Activated T-cell treated with anti-CD3 and anti-CD28 coated beads, Interleukin-2, amount 50 U/mL, for 48 hours (primary cell): ENCODE results near the gene ATAT1.
"Not testable (repeated sequence)": the region's sequence is repeated elsewhere in the genome, so short reads cannot be mapped to it uniquely, and the experiment has no call there.

Source experiments
- DNase-seq, 2 experiments: peaks; one replicate each; pipeline ENCODE4 v3.0.0-alpha.2; 2020

The ATAT1 gene

DNA sequence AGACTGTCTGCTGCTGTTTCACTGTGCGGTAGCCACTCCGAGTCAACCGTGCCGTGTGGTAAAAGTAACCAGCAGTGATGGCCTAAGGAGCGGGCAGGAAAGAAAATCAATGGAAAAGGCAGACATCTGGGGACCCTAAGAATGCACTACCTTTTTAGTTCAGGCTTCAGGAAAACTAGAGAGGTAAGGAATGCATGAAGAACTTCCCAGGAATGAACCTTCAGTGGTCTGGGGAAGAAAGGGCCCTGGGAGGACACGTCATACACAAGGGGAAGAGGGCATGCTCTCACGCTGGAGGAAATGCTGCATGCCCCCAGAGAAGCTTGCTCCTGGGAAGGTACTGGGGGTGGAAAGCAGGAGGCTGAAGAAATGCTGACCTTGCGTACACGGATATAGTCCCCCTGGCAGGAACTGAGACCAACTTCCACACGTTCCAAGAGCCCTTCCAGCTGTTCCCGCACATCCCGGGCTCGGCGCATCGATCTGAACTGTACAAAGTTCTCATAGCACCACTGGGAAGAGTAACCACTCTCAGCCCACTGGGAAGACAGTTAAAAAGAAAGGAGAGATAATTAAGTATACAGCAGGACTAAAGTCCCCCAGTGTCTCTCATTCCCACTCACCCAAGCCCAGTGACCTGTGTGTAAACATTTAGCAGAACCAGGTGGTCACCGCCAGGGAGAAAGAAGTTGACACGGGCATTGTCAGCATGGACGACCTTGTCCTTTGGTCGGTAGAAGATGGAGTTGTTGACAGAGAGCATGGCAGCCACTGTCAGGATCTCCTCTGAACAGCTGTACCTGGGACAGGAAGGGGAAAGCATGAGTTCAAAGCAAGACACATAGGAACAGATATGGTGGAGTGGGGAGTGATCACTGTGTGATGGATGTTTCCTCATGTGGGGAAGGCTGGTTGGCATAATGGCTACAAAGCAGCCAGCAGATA lies 28.4 kb downstream of the ATAT1 start:
- DNase-seq = no peak

DNA sequence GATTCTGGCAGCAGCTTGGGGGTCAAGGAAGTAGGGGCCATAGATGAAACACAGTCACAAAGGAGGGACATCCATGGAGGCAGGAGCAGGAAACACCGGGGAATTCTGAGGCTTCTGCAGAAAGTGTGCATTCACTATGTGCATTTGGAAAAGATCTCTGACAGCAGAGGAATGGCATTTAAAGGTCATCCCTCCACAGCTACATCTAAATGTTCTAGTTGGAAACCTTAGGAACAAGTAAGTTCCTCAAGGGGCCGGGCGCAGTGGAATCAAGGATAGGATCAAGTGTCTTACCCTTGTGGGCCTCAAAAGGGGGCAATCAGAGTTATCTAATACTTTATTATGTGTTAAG lies 29.0 kb downstream of the ATAT1 start:
- DNase-seq = no peak

DNA sequence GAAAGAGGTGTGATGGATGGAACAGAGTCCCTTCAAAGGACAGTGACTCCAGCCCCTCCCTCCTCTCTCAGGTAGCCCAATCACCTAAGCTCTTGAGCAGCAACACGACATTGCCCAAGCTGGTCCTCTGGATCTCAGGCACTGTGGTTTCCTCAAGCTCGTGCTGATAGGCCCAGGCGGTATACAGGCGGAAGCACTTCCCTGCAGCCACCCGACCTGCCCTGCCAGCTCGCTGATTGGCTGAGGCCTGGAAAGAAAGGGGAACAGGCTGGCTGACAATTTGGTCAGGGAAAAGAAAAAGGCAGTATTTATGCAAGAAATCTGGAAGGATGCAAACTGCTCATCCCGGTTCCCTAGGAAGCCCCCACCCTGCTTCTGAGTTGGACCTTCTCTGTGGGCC lies 29.8 kb downstream of the ATAT1 start:
- no peak for DNase-seq

DNA sequence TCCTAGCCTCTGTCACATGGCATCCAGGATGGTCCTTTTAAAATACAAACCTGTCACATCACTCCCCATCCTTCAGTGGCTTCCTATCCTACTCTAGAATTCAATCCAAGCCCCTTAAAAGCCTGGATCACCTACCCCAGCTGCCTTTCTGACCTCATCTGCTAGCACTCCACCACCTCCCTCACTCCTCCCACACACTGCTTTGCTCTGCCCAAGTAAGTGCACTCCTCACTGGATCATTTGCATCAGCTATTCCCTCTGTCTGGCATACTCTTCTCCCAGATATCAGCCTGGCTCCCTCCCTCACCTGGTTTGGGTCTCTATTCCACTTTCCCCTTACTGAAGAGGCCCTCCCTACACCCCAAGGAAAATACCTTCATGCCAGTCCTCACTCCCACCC lies 30.8 kb downstream of the ATAT1 start:
- DNase-seq = no peak

DNA sequence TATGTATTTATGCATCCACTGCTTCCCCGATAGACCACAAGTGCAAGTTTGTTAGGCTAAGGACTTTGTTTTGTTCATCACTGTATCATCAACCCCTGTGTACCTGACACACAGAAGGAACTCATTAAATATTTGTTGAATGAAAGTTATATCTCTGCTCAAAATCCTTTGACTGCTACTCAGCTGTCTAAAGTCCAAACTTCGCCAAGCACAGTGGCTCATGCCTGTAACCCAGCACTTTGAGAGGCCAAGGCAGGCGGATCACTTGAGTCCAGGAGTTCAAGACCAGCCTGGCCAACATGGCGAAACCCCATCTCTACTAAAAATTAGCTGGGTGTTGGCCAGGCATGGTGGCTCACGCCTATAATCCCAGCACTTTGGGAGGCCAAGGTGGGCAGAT lies 31.2 kb downstream of the ATAT1 start:
- DNase-seq = not testable (repeated sequence)

DNA sequence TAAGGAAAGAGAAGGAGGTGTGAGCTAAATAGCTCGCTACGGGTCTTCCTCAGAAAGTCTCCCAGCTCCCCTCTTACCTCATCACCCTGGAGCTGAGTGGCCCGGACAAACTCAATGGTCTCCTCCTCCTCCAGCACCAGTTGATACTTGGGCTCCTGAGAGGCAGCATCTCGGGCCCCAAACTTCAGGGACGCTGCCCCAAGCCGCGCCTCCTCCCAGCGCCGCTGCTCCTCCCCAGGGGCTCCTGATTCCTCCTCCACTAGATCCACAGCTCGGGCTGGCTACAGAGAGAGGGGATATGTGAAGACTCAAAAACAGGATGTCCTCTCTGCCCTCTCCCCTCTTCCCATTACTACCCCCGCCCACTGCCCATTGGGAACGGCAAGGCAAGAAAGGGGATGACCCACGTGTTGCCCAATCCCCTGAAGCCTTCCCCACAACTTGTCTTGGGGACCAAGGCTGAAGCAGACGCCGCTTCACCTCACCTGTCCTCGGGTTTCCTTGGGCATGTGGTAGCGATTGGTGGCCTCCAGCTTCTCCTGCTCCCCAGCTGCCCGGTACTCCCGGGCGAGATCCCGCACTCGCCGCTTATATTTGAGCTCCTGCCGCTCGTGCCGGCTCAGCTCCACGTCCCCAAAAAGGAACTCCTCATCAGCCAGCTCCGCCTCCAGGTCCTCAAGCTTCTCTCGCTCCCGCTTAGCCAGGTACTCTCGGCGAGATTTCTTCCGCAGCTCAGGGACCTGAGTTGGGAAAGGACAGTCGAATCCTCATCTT lies 38.5 kb downstream of the ATAT1 start:
- DNase-seq = no peak

DNA sequence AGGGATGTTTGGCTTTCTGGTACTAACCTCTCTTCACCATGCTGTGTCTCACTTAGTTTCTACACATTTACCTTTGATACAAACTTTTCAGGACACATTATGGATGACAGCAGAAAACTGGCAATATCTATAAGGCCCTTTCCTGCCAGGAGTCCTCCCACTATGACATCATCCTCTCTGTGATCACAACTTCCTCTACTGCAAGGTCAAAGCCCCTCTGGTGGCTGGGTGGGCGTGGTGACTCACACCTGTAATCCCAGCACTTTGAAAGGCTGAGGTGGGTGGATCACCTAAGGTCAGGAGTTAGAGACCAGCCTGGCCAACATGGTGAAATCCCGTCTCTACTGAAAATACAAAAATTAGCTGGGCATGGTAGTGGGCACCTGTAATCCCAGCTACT lies 39.6 kb downstream of the ATAT1 start:
- peak; percentile 69 to 76 for DNase-seq

DNA sequence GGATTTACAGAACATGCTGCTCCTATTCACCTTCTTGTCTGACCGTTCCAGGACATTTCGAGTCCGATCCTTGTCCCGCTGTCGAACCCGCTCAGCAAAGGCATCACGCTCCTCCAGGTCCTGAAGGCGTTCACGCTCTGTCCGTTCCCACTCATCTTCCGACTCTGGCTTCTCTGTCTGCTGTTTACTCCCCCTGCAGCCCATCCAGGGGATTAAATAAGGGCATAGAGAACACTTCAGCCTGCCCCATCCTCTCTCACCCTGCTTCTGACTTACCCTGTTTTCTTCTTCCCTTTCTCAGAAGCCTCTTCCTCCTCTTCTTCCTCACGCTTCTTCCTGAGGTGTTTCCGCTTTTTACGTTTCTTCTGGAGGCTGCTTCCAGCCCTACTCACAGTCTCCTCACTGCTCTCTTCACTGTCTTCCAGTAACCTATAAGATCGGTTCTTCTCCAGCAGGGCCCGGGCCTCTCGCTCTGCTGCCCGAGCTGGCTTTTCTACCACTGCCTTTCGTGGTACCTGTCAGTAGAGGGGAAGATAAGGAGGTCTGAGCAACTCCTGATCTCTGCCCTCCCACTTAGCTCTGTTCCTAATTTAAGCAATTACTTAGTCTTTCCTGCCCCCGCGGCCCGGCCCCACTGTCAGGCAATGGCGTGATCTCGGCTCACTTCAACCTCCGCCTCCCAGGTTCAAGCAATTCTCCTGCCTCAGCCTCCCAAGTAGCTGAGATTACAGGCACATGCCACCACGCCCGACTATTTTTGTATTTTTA lies 44.3 kb downstream of the ATAT1 start:
- DNase-seq = no peak

DNA sequence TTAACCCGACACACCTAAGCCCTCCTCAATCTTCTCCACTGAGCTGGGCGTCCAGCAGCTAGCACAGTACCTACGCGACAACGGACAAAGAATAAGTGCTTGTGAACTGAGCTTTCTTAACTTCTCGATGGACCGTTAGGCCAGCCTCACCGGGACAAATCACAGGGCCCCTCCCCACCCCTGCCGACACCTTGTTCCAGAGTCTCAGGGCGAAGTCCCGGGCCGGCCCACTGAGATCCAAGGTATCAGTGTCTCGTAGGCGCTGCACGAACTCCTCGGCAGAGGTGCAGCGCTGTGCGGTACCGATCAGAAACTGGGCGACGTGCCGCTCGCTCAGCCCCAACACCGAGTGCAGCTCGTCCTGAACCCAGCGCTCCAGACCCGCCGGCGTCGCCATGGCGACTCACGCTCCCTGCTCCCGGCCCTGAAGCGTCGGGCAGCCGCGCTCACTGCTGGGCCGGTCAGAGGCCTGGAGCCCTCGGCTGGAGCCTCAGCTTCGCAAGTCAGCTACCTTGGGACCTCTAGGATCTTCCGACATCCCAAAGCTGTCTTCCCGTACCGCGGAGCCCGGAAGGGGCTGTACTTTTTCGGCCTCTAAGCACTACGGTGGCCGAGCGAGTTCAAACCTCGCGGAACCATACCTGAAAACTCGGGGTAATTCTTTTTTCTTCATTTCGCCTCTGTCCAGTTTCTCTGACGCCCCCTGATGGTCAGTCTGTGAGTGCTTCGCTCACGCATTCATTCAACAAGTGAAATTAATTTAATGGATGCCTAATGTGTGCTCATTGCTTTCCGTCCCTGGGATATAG lies 46.0 kb downstream of the ATAT1 start, which contains the start of gene DHX16:
Gene DHX16 (minus strand): TSS at position 562 of the 809 bp plus-strand sequence. CDS start 165 bp downstream, at position 397.
- DNase-seq = peak; percentile 94 to 95

DNA sequence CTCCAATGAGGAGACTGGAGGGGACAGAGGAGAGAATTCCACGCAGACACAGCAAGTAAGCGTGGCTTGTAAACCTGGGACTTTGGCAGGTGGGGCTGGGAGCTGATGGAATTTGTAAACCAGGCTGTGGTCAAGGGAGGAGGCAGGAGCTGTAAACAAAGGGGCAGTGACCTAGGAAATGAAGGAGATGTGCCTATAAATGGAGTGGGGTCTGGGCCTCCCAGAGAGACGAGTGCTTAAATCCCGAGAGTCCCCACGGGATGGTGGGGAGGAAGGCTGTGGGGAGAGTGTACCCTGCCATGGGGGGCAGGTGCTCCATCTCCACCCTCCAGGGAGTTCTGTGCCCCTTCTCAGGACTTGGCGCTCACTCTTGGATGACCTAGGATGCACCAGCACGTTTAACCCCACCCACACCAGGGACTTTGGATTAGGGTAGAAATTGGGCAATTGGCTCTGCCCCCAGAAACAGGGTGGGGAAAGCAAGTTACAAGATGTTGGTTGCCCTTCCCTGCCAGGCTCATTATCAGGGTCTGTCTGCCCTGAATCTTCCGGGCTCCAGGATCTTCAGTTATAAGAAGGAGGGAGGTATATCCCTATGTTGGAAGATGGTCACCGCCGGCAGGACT lies 50.1 kb downstream of the ATAT1 start:
- no peak for DNase-seq

DNA sequence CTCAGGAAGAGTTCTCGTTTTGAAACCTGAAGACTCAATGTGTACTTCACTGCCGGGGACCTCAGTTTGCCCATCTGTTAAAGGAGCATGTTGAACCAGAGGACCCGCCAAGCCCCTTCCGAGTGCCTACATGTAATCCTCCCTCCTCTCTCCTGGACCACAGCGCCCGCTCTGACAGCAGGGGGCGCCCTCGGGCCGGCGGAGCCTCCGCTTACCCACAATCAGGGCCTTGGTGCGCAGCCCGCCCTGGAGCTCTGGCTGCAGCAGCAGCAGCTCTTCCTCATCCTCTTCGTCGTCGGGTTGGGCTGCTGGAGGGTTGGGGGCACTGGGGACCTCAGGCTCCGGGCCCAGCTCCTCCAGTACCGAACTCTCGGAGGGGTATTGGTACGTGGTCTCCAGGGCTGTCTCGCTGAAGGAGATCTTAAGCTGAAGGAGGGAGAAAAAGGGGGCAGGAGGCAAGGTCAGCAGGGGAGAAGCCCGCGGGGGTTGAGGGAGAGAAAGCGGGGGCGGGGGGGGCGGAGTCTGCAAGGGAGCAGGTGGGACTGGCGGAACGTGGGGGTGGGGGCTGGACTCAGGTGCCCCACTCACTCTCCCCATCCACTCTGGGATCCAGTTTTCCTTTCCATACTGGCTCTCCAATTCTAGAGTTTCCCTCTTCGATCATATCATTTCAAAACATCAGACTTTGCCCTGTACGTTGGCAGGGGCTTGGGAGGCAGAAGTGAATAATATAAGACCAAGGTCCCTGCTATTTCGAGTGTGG lies 52.5 kb downstream of the ATAT1 start:
- peak; percentile 96 for DNase-seq

DNA sequence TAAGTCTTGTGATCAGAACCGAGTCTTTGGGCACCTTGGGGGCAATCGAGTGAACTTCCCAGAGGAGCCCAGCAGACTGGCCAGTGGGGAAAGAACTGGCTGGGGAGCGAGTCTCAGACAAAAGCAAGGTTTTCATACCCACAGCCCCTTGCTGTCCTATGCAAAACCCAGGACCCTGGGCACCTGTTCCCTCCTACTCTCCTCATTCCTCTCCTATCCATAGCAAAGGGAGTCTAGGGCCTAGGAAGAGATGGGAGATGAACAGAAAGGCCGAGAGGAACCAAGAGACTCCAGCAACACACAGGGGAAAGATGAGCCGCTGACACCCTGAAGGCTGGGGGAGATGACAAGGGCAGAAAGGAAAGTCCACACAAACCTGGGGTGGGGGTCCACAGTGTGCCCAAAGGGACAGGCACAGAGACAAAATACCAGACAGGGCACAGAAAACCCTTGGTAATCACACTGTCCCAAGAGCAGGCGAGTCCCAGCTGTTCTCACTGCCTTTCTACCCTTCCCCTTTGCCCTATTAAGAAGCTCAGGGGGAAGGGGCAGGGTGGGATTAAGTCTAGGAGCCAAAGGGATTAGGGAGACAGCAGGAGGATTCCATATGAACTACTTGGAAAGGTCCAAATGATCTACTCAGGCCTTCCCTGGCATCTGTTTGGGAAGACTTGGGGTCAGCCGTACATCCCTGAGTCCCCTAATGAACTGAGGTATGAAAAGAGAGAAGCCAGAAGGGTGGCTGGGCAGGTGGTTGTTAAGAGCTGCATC lies 53.3 kb downstream of the ATAT1 start:
- DNase-seq = peak; percentile 43 to 46

DNA sequence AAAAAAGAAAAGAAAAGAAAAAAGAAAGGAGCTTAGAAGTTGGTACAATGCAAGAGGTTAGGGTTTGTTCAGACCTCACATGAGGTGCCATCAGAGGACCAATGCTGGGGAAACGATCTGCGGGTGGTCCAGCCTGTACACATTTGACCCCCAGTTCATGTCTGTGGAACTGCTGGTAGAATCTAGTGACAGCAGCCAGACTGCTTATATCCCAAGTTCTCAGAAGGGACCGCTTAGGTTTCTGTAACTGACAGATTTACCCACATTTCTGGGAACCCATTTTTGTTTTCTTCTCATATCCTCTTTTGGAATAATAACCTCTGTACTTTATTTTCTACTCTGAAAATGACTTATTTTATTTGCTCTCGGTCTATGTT lies 55.1 kb downstream of the ATAT1 start:
- DNase-seq = no peak

DNA sequence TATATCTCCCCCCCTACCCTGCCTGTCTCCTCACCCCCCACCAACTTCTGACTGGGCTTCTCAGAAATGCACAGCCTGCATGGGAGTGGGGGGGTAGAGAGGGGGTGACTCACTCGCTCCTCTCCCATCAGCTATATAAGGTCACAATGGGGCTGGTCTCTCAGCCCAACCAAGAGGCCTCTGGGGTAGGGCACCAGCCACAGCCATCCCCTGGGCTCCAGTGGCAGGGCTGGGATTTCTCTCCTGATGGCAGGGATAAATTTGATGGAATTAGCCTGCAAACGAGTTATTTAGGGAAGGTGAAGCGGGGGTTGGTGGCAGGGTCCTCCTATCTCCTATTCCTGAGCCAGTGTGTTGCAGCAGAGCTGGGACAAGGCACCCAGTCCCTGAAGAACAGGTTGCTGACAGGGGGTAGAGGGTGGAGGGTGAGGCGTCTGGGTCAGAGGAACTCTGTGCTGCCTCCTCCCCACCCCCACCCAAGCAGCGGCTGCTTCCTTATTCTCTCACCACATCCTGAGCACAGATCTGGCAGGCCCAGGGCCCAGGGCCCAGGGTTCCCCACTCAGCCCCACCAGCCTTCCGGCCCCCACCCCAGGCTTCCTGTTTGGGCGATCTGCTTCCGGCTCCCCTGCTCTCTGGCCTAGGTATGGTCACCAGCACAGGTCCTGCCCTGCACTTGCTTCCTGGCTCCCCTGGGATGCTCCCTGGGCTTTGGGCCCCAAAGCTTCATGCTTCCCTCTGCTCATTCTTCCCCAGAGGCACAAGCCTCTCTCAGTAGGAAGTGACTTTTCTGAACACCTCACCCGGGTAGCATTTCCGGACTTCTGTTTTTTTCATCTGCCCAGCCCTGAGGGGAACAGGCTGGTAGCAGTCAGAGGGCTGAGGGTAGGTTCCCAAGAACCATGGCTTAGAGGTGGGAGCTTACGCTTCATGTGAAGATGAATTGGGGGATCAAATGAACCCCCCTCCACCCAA lies 55.8 kb downstream of the ATAT1 start:
- DNase-seq = peak; percentile 88 to 91

DNA sequence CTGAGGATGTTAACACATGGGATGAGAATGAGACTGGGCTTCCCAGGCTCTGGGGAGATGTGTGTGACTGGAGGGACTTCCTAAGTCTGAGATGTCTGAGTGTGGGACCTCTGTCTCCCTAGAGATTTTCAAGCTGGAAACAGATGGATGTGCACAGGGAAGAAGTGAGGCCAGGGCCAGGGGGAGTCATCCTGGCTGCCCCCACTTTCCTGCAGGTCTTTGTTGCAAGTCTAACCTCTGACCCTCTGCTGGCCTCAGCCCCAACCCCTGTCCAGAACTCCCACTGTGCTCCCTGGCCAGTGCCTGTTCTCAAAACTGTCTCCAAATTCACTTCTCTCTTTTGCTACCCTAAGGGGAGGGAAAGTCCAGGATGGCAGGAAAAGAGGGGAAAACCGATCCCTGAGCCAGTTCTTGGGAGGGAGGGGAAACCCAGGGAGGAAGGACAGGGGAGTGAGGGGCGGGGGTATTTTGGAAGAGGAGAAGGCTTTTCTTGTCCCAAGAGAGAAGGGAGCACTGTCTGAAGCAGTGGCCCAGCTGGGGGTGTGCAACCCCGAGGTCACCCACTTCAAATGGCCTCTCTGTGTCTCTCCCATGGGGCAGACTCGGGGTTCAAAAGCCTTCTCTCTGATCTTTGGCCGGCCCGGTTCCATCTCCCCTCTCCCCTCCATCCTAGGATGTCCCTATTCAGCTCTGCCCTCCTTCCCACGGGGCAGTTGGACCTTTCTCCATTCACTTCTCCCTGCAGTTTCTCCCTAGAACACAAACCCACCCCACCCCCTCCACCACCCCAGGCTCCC lies 56.7 kb downstream of the ATAT1 start:
- peak; percentile 35 for DNase-seq

DNA sequence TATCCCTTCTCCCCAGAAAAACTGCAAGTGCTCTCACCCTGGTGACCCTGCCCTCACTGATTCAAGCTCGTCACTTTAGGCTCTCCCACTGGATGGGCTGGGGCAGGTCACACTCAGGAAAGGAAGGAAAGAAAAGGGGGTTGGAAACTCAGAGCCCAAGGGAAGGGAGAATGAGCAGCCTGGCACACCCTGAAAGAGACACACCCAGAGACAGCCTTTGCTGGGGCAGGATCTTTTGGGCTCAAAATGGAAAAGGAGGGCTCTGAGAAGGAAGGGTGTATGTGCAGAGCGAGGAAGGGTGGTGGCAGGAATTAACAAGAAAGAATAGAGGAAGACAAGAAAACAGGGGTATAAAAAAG lies 57.3 kb downstream of the ATAT1 start:
- DNase-seq = no peak

DNA sequence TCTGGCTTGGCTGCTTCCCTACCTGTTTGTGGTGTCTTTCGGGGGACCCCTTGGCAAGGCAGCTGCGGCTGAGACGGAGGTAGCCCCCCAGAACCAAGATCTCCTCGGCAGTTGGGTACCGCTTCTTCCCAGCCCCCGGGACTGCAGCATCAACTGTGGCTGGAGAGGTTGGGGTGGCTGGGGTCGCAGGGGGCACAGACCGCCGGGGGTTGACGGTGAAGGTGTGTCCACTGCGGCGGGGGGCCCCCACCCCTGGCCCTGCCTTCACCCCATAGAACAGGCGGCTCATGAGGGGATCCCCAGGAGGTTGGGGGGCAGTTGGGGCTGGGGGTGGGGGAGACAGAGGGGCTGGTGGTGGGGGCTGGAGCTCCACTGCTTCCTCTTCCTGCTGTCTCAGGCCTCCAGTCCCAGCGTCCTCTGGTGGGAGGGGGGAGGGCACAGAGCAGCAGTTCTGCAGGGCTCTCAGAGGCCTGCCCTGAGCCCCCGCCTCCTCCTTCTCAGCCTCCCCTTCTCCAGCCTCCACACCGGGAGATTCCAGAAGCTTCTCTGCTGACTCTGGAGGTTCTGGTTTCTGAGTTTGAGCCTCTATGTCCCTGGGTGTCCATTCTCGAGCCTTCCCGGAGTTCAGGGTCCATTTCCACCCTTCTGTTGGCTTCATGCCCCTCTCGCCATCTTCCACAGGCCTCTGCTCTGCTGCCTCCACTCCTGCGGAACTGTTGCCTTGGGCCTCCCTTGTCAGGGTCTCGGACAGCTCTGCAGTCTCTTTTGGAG lies 57.9 kb downstream of the ATAT1 start:
- peak; percentile 66 to 73 for DNase-seq
